ENCODE results near the gene KIF5C.

KIF5C gene

GRCh38 chr2:149039213-149039724, 164.2 kb downstream of the KIF5C start:
- 0 out of 2 replicates have a peak, but pooled peaks cover 2% of the 10 kb centered on the region for H3K4me1 ChIP-seq (ENCODE audit: control insufficient read depth, insufficient read depth, low read length)

GRCh38 chr2:149040451-149040850, 165.4 kb downstream of the KIF5C start:
- Histone ChIP-seq H3K27me3 (ENCODE audit: control insufficient read depth, insufficient read depth, low read length) (peaks cover 27% of the 10 kb centered on the region), H3K36me3 (ENCODE audit: control insufficient read depth, insufficient read depth, low read length) (no peaks in the 10 kb centered on the region), H3K4me3 (ENCODE audit: low read depth, low read length) (no peak overlapping the region), H3K27ac (ENCODE audit: low read depth, low read length) (no peak overlapping the region), H3K9ac (ENCODE audit: low read length) (no peak overlapping the region), H3K9me3 (ENCODE audit: control insufficient read depth, insufficient read depth, low read depth, low read length) (no peaks in the 10 kb centered on the region), H3K4me1 (ENCODE audit: control insufficient read depth, insufficient read depth, low read length) (no peaks in the 10 kb centered on the region)

More at GRCh38 chr2:149039213-149039724, 164.2 kb downstream of the KIF5C start:
- Histone ChIP-seq H3K9ac (ENCODE audit: low read length) (peak overlapping the region; percentile 70), H3K9me3 (ENCODE audit: control insufficient read depth, insufficient read depth, low read depth, low read length) (no peaks in the 10 kb centered on the region), H3K27me3 (ENCODE audit: control insufficient read depth, insufficient read depth, low read length) (peaks cover 27% of the 10 kb centered on the region), H3K4me3 (ENCODE audit: low read depth, low read length) (peak overlapping the region; percentile 72), H3K36me3 (ENCODE audit: control insufficient read depth, insufficient read depth, low read length) (no peaks in the 10 kb centered on the region), H3K27ac (ENCODE audit: low read depth, low read length) (no peak overlapping the region)

- peaks cover 27% of the 10 kb centered on the region for H3K27me3 ChIP-seq (ENCODE audit: control insufficient read depth, insufficient read depth, low read length)
- no peak overlapping the region for H3K4me3 ChIP-seq (ENCODE audit: low read depth, low read length)
- no peak overlapping the region for H3K27ac ChIP-seq (ENCODE audit: low read depth, low read length)
- H3K4me1 ChIP-seq (ENCODE audit: control insufficient read depth, insufficient read depth, low read length), result no peaks in the 10 kb centered on the region
- H3K36me3 ChIP-seq (ENCODE audit: control insufficient read depth, insufficient read depth, low read length), result no peaks in the 10 kb centered on the region
- H3K9ac ChIP-seq (ENCODE audit: low read length), result no peak overlapping the region
- H3K9me3 ChIP-seq (ENCODE audit: control insufficient read depth, insufficient read depth, low read depth, low read length), result peaks cover 3% of the 10 kb centered on the region; the same call in 1 of the 2 replicates
Measured at GRCh38 chr2:149041482-149041881, 166.5 kb downstream of the KIF5C start.

GRCh38 chr2:149042881-149043280, 167.9 kb downstream of the KIF5C start:
- Histone ChIP-seq H3K27ac (ENCODE audit: low read depth, low read length) (no peak overlapping the region), H3K4me1 (ENCODE audit: control insufficient read depth, insufficient read depth, low read length) (no peaks in the 10 kb centered on the region), H3K27me3 (ENCODE audit: control insufficient read depth, insufficient read depth, low read length) (peaks cover 20% of the 10 kb centered on the region), H3K36me3 (ENCODE audit: control insufficient read depth, insufficient read depth, low read length) (no peaks in the 10 kb centered on the region), H3K9me3 (ENCODE audit: control insufficient read depth, insufficient read depth, low read depth, low read length) (peaks cover 3% of the 10 kb centered on the region; the same call in 1 of the 2 replicates), H3K9ac (ENCODE audit: low read length) (no peak overlapping the region), H3K4me3 (ENCODE audit: low read depth, low read length) (no peak overlapping the region)

- H3K4me1 ChIP-seq (ENCODE audit: control insufficient read depth, insufficient read depth, low read length), result no peaks in the 10 kb centered on the region
Measured at GRCh38 chr2:149044500-149044899, 169.5 kb downstream of the KIF5C start.

GRCh38 chr2:149047118-149047517, 172.1 kb downstream of the KIF5C start:
- no peak overlapping the region for H3K27ac ChIP-seq (ENCODE audit: low read depth, low read length)
- no peaks in the 10 kb centered on the region for H3K36me3 ChIP-seq (ENCODE audit: control insufficient read depth, insufficient read depth, low read length)
- no peaks in the 10 kb centered on the region for H3K27me3 ChIP-seq (ENCODE audit: control insufficient read depth, insufficient read depth, low read length)
- no peaks in the 10 kb centered on the region for H3K4me1 ChIP-seq (ENCODE audit: control insufficient read depth, insufficient read depth, low read length)
- H3K9ac ChIP-seq (ENCODE audit: low read length), result no peak overlapping the region
- peaks cover 3% of the 10 kb centered on the region; the same call in 1 of the 2 replicates for H3K9me3 ChIP-seq (ENCODE audit: control insufficient read depth, insufficient read depth, low read depth, low read length)
- H3K4me3 ChIP-seq (ENCODE audit: low read depth, low read length), result no peak overlapping the region

More at GRCh38 chr2:149044500-149044899, 169.5 kb downstream of the KIF5C start:
- no peak overlapping the region for H3K4me3 ChIP-seq (ENCODE audit: low read depth, low read length)
- peaks cover 3% of the 10 kb centered on the region; the same call in 1 of the 2 replicates for H3K9me3 ChIP-seq (ENCODE audit: control insufficient read depth, insufficient read depth, low read depth, low read length)
- H3K27me3 ChIP-seq (ENCODE audit: control insufficient read depth, insufficient read depth, low read length), result peaks cover 5% of the 10 kb centered on the region
- H3K27ac ChIP-seq (ENCODE audit: low read depth, low read length), result no peak overlapping the region
- no peaks in the 10 kb centered on the region for H3K36me3 ChIP-seq (ENCODE audit: control insufficient read depth, insufficient read depth, low read length)
- H3K9ac ChIP-seq (ENCODE audit: low read length), result no peak overlapping the region

- Histone ChIP-seq H3K4me3 (ENCODE audit: low read depth, low read length) (no peak overlapping the region), H3K9me3 (ENCODE audit: control insufficient read depth, insufficient read depth, low read depth, low read length) (peaks cover 3% of the 10 kb centered on the region; the same call in 1 of the 2 replicates), H3K9ac (ENCODE audit: low read length) (no peak overlapping the region), H3K4me1 (ENCODE audit: control insufficient read depth, insufficient read depth, low read length) (no peaks in the 10 kb centered on the region), H3K36me3 (ENCODE audit: control insufficient read depth, insufficient read depth, low read length) (no peaks in the 10 kb centered on the region), H3K27me3 (ENCODE audit: control insufficient read depth, insufficient read depth, low read length) (no peaks in the 10 kb centered on the region), H3K27ac (ENCODE audit: low read depth, low read length) (no peak overlapping the region)
Measured at GRCh38 chr2:149049142-149049541, 174.1 kb downstream of the KIF5C start.

GRCh38 chr2:149050188-149050587, 175.2 kb downstream of the KIF5C start:
- Histone ChIP-seq H3K9me3 (ENCODE audit: control insufficient read depth, insufficient read depth, low read depth, low read length) (peaks cover 3% of the 10 kb centered on the region; the same call in 1 of the 2 replicates), H3K27ac (ENCODE audit: low read depth, low read length) (no peak overlapping the region), H3K4me1 (ENCODE audit: control insufficient read depth, insufficient read depth, low read length) (no peaks in the 10 kb centered on the region), H3K9ac (ENCODE audit: low read length) (no peak overlapping the region), H3K4me3 (ENCODE audit: low read depth, low read length) (no peak overlapping the region), H3K27me3 (ENCODE audit: control insufficient read depth, insufficient read depth, low read length) (no peaks in the 10 kb centered on the region), H3K36me3 (ENCODE audit: control insufficient read depth, insufficient read depth, low read length) (no peaks in the 10 kb centered on the region)

GRCh38 chr2:149055751-149056150, 180.7 kb downstream of the KIF5C start:
- Histone ChIP-seq H3K9me3 (ENCODE audit: control insufficient read depth, insufficient read depth, low read depth, low read length) (no peaks in the 10 kb centered on the region), H3K36me3 (ENCODE audit: control insufficient read depth, insufficient read depth, low read length) (no peaks in the 10 kb centered on the region), H3K4me1 (ENCODE audit: control insufficient read depth, insufficient read depth, low read length) (peaks cover 10% of the 10 kb centered on the region; the same call in 1 of the 2 replicates), H3K9ac (ENCODE audit: low read length) (no peak overlapping the region), H3K27me3 (ENCODE audit: control insufficient read depth, insufficient read depth, low read length) (no peaks in the 10 kb centered on the region), H3K4me3 (ENCODE audit: low read depth, low read length) (no peak overlapping the region), H3K27ac (ENCODE audit: low read depth, low read length) (no peak overlapping the region)

GRCh38 chr2:149056541-149057255, 181.7 kb downstream of the KIF5C start:
- H3K27me3 ChIP-seq (ENCODE audit: control insufficient read depth, insufficient read depth, low read length), result no peaks in the 10 kb centered on the region
- H3K36me3 ChIP-seq (ENCODE audit: control insufficient read depth, insufficient read depth, low read length), result no peaks in the 10 kb centered on the region
- H3K4me3 ChIP-seq (ENCODE audit: low read depth, low read length), result no peak overlapping the region
- H3K4me1 ChIP-seq (ENCODE audit: control insufficient read depth, insufficient read depth, low read length), result peaks cover 11% of the 10 kb centered on the region; the same call in 1 of the 2 replicates
- no peak overlapping the region for H3K9ac ChIP-seq (ENCODE audit: low read length)
- H3K9me3 ChIP-seq (ENCODE audit: control insufficient read depth, insufficient read depth, low read depth, low read length), result no peaks in the 10 kb centered on the region
- H3K27ac ChIP-seq (ENCODE audit: low read depth, low read length), result no peak overlapping the region

- Histone ChIP-seq H3K27ac (ENCODE audit: low read depth, low read length) (no peak overlapping the region), H3K4me3 (ENCODE audit: low read depth, low read length) (no peak overlapping the region), H3K9me3 (ENCODE audit: control insufficient read depth, insufficient read depth, low read depth, low read length) (no peaks in the 10 kb centered on the region), H3K36me3 (ENCODE audit: control insufficient read depth, insufficient read depth, low read length) (no peaks in the 10 kb centered on the region), H3K9ac (ENCODE audit: low read length) (no peak overlapping the region), H3K4me1 (ENCODE audit: control insufficient read depth, insufficient read depth, low read length) (peaks cover 11% of the 10 kb centered on the region; the same call in 1 of the 2 replicates), H3K27me3 (ENCODE audit: control insufficient read depth, insufficient read depth, low read length) (no peaks in the 10 kb centered on the region)
Measured at GRCh38 chr2:149057401-149057800, 182.4 kb downstream of the KIF5C start.

All from HUES6 (cell line).